GM21825 (cell line): ENCODE results near the gene NOL12.
"Not testable (repeated sequence)": the region's sequence is repeated elsewhere in the genome, so short reads cannot be mapped to it uniquely, and the experiment has no call there.

Experiments
- ATAC-seq: cut with Tn5 transposase; IDR thresholded peaks from one replicate; pipeline ENCODE4 v1.9.1; 2021; ENCODE audit warnings: mild to moderate bottlenecking, moderate library complexity; ENCODE audit not compliant: unreplicated experiment

Gene NOL12

GRCh38 chr22:37710675-37711074, 24.5 kb downstream of the NOL12 start:
- ATAC-seq = no peak

GRCh38 chr22:37711490-37711889, 25.3 kb downstream of the NOL12 start:
- no peak for ATAC-seq

- ATAC-seq = no peak
Measured at GRCh38 chr22:37713761-37714160, 27.6 kb downstream of the NOL12 start.

- no peak for ATAC-seq
Measured at GRCh38 chr22:37714634-37715033, 28.5 kb downstream of the NOL12 start.

- no peak for ATAC-seq
Measured at GRCh38 chr22:37715760-37716159, 29.6 kb downstream of the NOL12 start.

GRCh38 chr22:37716708-37717107, 30.6 kb downstream of the NOL12 start:
- ATAC-seq = no peak

- not testable (repeated sequence) for ATAC-seq
Measured at GRCh38 chr22:37717235-37717634, 31.1 kb downstream of the NOL12 start.

GRCh38 chr22:37717746-37718305, 31.7 kb downstream of the NOL12 start:
- not testable (repeated sequence) for ATAC-seq

GRCh38 chr22:37725551-37726240, 39.6 kb downstream of the NOL12 start:
- ATAC-seq = no peak

- ATAC-seq = no peak
Measured at GRCh38 chr22:37726241-37726887, 40.2 kb downstream of the NOL12 start.

GRCh38 chr22:37728620-37729019, 42.5 kb downstream of the NOL12 start:
- ATAC-seq = no peak

GRCh38 chr22:37731804-37732471, 45.8 kb downstream of the NOL12 start:
- ATAC-seq = no peak

GRCh38 chr22:37732699-37733607, 46.8 kb downstream of the NOL12 start:
- no peak for ATAC-seq

GRCh38 chr22:37733625-37734401, 47.7 kb downstream of the NOL12 start:
- ATAC-seq = no peak

GRCh38 chr22:37734402-37734700, 48.2 kb downstream of the NOL12 start:
- ATAC-seq = no peak

- no peak for ATAC-seq
Measured at GRCh38 chr22:37734964-37735451, 48.9 kb downstream of the NOL12 start.

GRCh38 chr22:37739035-37739434, 52.9 kb downstream of the NOL12 start:
- ATAC-seq = no peak

- ATAC-seq = no peak
Measured at GRCh38 chr22:37739611-37740049, 53.5 kb downstream of the NOL12 start.

- no peak for ATAC-seq
Measured at GRCh38 chr22:37740455-37741311, 54.5 kb downstream of the NOL12 start.
